ENCODE measurements around the gene CELA2A.
A peak's percentile ranks its signal among the peaks of the same experiment; 100 is the strongest.
"Not testable (repeated sequence)": the region's sequence is repeated elsewhere in the genome, so short reads cannot be mapped to it uniquely, and the experiment has no call there.

CELA2A gene

GRCh38 chr1:15471067-15471466 lies 14.5 kb downstream of the CELA2A start:
- not testable (repeated sequence) for DNase-seq

- DNase-seq: not testable (repeated sequence)
Measured at GRCh38 chr1:15471723-15472122, 15.2 kb downstream of the CELA2A start.

- no peak for DNase-seq
Measured at GRCh38 chr1:15472587-15472986, 16.1 kb downstream of the CELA2A start.

- DNase-seq: no peak
Measured at GRCh38 chr1:15475752-15476314, 19.3 kb downstream of the CELA2A start, which contains the start of gene CELA2B. TSS of gene CELA2B (plus strand) at chr1:15476104. CDS start at chr1:15476126, 22 bp downstream.

GRCh38 chr1:15476927-15477326 lies 20.4 kb downstream of the CELA2A start:
- DNase-seq: no peak

- DNase-seq: no peak
Measured at GRCh38 chr1:15477646-15478212, 21.2 kb downstream of the CELA2A start.

- no peak for DNase-seq
Measured at GRCh38 chr1:15479654-15480347, 23.3 kb downstream of the CELA2A start.

GRCh38 chr1:15482455-15482854 lies 25.9 kb downstream of the CELA2A start:
- not testable (repeated sequence) for DNase-seq

- not testable (repeated sequence) for DNase-seq
Measured at GRCh38 chr1:15482983-15483543, 26.5 kb downstream of the CELA2A start.

- DNase-seq: no peak
Measured at GRCh38 chr1:15483971-15484370, 27.4 kb downstream of the CELA2A start.

- DNase-seq: not testable (repeated sequence)
Measured at GRCh38 chr1:15484443-15484842, 27.9 kb downstream of the CELA2A start.

GRCh38 chr1:15485636-15486035 lies 29.1 kb downstream of the CELA2A start:
- no peak for DNase-seq

GRCh38 chr1:15486844-15487610 lies 30.5 kb downstream of the CELA2A start:
- DNase-seq: not testable (repeated sequence)

GRCh38 chr1:15488371-15488770 lies 31.8 kb downstream of the CELA2A start:
- no peak for DNase-seq

GRCh38 chr1:15489052-15489736 lies 32.7 kb downstream of the CELA2A start:
- no peak for DNase-seq

- peak; percentile 5 for DNase-seq
Measured at GRCh38 chr1:15491010-15491409, 34.5 kb downstream of the CELA2A start.

- DNase-seq: no peak
Measured at GRCh38 chr1:15492596-15492995, 36.1 kb downstream of the CELA2A start.

GRCh38 chr1:15493869-15494390 lies 37.4 kb downstream of the CELA2A start:
- no peak for DNase-seq

GRCh38 chr1:15500184-15501178 lies 43.9 kb downstream of the CELA2A start:
- no peak for DNase-seq

GRCh38 chr1:15501208-15502032 lies 44.9 kb downstream of the CELA2A start:
- DNase-seq: peak; percentile 36

Data from fibroblast of upper back skin (primary cell).